HG03565 (cell line): ENCODE data around the gene IKZF3.
"Not testable (repeated sequence)": the region's sequence is repeated elsewhere in the genome, so short reads cannot be mapped to it uniquely, and the experiment has no call there.

Experiments used
- ATAC-seq: cut with Tn5 transposase; IDR thresholded peaks from one replicate; pipeline ENCODE4 v1.9.1; 2021; ENCODE audit warnings: mild to moderate bottlenecking, moderate library complexity; ENCODE audit not compliant: unreplicated experiment

Gene IKZF3

DNA sequence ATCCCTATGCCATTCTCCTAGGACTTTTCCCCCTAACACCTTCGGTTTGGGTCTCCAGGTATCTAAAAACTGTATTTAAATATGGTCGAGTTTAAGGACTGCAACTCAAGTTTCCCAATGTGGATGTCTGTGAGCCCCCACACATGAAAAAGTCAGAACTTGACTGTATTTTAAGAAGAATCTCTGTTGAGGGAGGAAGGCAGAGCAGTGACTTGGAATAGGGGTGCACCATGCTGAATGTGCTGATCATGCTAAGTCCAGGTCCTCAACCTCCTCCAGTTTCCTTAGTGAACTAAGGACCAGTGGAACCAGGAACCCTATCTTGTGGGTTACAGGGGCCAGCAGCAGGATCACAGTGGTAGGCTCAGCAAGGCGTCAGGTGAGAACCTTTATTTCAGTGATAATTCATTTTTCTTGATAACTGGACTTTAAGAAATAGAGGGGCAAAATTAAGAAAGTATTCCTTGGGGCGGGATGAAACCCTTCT is 106.9 kb downstream of the IKZF3 start:
- no peak for ATAC-seq

- no peak for ATAC-seq
Measured at GRCh38 chr17:39756380-39757079, 107.6 kb downstream of the IKZF3 start.

- no peak for ATAC-seq
Measured at GRCh38 chr17:39755554-39756379, 108.3 kb downstream of the IKZF3 start.

GRCh38 chr17:39754958-39755553 is 109.1 kb downstream of the IKZF3 start:
- ATAC-seq: no peak

GRCh38 chr17:39754161-39754957 is 109.8 kb downstream of the IKZF3 start:
- ATAC-seq: peak; percentile 60

DNA sequence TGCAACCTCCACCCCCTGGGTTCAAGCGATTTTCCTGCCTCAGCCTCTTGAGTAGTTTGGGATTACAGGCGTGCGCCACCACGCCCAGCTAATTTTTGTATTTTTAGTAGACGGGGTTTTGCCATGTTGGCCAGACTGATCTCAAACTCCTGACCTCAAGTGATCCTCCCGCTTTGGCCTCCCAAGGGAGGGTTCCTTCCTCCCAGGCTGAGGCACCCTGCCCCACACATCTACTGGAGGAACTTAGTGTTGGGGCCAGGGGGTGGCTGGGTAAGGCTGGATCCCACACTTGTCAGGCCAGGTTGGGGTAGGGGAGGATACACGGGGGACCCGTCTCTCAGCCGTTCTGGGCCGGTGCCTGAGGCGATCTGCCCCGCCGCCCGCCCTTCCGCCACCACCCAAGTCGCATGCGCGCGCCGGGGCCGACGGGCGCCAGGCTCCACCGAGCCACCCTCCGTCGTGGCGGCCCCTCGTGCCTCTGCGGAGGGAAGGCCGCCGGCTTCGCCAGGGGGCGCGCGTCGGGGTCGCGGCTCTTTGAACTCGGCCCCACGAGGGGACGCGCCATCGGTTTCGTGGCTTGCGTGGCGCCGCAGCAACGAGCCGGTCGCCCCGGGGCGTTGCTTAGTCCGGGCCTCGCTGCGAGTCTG is 110.5 kb downstream of the IKZF3 start:
- peak; percentile 9 for ATAC-seq

GRCh38 chr17:39752241-39752881 is 111.8 kb downstream of the IKZF3 start:
- ATAC-seq: no peak

DNA sequence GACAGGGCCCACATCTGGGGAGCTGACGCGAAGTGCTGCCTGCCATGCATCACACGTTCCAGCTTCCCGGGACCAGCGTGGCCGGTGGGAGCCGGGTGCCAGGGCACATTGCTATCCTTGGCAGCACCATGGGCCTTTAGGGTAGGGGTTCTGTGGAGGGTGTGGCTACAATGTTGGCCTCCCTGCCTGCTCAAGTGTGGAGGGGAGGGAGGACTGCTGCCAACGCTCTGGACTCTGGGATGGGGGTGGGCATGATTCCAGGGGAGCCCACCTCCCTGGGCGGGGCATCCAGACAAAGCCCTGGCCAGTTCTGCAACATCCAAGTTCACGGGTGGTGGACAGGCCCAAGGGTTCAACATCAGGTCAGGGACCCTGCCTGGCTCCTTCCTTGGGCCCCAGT is 112.5 kb downstream of the IKZF3 start:
- ATAC-seq: no peak

DNA sequence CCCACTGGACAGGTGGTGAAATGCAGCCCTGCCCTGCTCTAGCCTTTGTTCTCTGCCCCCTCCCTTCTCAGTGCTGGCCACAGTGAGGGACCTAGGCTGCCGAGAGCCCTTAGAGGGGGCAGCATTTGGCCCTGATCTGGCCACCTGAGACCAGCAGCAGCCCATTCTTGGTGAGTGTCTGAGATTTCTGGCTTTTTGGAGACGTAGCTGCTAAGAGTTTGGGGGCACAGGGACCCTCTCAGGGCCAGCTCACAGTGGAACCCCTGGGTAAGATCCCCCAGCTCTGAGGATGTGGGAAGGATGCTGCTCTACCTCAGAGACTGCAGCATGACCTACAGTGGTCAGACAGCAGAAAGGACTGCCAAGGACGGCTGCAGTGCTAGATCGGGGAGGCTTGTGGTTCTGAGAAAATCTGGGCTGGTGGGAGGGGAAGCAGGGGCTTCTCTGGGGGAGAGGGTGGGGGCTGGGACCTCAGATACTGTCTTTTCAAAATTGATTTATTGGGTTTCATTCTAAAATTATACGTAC is 113.0 kb downstream of the IKZF3 start:
- no peak for ATAC-seq

GRCh38 chr17:39750131-39751015 is 113.7 kb downstream of the IKZF3 start:
- ATAC-seq: no peak

GRCh38 chr17:39748444-39749034 is 115.6 kb downstream of the IKZF3 start:
- ATAC-seq: not testable (repeated sequence)

DNA sequence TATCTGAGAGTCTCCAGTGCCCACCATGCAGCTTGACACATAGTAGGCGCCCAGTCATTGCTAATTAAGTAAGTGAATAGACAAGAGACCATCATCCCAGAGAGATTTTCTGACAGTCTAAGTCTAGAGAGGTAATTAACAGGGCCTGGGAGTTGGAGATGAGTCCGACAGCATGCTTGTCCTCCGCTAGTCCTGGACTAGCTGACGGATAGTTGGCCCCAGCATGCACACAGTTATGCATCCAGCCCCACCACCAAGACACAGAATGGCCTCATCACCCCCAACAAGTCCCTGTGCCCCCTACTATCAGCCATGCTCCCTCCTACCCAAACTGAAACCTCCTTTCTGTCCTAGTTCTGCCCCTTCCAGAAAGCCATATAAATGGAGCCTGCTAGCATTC is 116.4 kb downstream of the IKZF3 start:
- ATAC-seq: no peak

DNA sequence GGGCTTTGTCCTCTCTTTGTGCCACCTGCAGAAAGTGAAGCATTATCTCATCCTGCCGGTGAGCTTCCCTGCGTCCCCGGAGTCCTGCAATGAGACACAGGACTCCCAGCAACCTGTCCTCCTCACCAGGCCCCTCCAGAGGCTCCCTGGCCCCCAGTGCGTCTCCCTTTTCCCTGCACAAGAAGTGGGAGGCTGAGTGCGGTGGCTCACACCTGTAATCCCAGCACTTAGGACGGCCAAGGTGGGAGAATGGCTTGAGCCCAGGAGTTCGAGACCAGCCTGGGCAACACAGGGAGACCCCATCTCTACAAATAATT is 118.0 kb downstream of the IKZF3 start:
- no peak for ATAC-seq

DNA sequence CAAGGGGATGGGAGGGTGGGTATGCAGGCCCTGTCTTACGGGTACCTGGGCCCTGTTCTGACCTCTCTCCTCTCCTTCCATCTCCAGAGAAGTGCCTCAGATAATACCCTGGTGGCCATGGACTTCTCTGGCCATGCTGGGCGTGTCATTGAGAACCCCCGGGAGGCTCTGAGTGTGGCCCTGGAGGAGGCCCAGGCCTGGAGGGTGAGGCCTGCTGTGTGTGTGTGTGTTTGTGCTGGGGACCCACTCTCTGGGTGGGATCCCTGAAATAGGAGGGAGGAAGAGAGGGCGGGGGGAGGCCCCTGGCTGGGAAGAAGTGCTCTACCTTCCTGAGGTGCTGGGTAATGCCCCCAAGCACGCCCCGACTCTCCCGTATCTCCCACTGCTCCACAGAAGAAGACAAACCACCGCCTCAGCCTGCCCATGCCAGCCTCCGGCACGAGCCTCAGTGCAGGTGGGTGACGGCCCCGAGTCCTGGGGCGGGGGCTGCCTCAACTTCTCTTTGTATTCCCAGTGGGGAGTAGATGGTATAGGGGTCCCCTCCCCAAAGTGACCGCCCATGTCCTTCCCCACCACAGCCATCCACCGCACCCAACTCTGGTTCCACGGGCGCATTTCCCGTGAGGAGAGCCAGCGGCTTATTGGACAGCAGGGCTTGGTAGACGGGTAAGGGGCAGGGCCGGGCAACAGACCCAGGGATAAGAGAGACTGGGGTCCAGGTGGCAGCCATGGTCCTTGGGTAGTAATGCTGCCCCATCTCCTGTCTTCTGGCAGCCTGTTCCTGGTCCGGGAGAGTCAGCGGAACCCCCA is 118.6 kb downstream of the IKZF3 start:
- ATAC-seq: no peak

GRCh38 chr17:39744836-39745215 is 119.3 kb downstream of the IKZF3 start:
- no peak for ATAC-seq

DNA sequence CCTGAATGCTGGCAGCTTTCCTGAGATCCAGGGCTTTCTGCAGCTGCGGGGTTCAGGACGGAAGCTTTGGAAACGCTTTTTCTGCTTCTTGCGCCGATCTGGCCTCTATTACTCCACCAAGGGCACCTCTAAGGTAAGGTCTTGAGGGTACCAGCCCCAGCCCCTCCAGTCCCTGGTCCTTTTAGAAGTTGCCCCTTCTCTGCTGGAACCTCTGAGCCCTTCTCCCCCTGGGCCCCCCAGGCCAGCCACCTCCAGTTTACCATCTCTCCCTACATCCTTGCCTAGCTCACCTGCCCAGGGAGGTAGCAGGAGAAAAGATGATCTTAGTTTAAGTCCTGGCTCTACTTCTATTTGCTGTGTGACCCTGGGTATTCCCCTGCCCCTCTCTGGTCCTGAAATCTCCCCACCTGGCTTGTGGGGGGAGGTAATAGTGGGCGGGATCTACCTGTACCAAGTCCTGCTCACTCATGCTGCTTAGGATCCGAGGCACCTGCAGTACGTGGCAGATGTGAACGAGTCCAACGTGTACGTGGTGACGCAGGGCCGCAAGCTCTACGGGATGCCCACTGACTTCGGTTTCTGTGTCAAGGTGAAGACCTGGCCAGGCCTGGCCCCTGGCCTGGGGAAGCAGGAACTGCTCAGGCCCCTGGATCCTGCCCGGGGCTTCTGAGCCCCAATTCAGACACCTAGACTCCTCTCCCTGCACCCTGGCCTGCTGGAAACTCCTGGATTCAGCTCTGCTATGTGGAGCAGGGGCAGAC is 119.9 kb downstream of the IKZF3 start:
- ATAC-seq: no peak

DNA sequence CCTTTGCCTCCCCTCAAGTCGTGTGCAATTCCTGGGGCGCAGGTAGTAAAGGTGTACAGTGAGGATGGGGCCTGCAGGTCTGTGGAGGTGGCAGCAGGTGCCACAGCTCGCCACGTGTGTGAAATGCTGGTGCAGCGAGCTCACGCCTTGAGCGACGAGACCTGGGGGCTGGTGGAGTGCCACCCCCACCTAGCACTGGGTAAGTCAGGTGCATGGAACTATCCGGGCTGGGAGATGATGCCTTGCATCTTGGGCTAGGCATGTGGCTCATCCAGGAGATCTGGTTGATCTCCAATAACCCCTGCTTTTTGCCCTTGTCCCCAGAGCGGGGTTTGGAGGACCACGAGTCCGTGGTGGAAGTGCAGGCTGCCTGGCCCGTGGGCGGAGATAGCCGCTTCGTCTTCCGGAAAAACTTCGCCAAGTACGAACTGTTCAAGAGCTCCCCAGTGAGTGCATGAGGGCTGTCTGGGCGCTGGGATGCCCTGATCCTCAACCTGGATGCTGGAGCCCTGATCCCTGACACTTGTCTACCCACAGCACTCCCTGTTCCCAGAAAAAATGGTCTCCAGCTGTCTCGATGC is 121.2 kb downstream of the IKZF3 start:
- ATAC-seq: no peak
